ENCODE measurements around the gene CNKSR1.

DNA sequence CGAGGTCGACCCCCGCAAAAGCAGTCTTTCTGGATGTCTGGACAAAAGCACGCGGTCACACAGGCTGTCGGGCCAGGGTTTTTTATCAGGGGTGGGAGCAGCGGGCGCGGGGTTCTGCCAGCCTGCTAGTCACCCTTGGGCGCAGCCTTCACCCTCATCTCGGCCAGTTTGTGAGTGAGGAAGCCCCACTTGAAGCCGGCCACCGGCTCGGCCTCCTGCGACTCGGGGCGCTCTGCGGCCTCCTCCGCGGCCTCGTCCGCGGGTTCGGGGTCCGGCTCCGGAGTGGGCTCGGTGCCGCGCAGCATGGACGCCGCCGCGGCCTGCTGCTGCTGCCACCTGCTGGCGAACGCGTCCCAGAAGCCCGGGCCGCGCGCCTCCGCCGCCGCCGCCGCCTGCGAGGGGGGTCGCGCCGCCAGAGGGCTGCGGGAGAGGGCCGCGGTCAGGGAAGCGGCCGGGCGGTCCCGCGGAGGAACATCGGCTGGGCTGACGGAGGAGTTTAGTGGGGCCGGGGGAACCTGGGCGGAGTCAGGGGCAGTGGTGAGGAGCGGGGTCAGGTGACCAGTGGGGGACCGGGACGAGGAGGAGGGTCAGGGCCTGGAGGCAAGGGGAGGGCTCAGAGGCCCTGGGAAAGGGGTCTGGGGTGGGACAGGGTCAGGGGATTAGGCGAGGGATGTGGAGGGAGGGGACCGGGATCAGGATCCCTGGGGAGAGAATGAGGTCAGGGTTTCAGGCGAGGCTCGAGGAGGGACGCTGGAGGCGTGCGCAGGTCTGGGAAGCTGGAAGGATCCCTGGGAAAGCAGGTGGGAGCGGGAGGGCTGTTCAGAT lies 13.0 kb upstream of the CNKSR1 start:
- TF ChIP-seq, protein P1, sequence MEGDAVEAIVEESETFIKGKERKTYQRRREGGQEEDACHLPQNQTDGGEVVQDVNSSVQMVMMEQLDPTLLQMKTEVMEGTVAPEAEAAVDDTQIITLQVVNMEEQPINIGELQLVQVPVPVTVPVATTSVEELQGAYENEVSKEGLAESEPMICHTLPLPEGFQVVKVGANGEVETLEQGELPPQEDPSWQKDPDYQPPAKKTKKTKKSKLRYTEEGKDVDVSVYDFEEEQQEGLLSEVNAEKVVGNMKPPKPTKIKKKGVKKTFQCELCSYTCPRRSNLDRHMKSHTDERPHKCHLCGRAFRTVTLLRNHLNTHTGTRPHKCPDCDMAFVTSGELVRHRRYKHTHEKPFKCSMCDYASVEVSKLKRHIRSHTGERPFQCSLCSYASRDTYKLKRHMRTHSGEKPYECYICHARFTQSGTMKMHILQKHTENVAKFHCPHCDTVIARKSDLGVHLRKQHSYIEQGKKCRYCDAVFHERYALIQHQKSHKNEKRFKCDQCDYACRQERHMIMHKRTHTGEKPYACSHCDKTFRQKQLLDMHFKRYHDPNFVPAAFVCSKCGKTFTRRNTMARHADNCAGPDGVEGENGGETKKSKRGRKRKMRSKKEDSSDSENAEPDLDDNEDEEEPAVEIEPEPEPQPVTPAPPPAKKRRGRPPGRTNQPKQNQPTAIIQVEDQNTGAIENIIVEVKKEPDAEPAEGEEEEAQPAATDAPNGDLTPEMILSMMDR (IDR thresholded peaks at IDR 0.05): no peak
- no peak for TF ChIP-seq POLR2A (IDR thresholded peaks at IDR 0.05)

Measured in lower leg skin (tissue), 3 donors.